ENCODE data around the gene KLF9.

The KLF9 gene

DNA sequence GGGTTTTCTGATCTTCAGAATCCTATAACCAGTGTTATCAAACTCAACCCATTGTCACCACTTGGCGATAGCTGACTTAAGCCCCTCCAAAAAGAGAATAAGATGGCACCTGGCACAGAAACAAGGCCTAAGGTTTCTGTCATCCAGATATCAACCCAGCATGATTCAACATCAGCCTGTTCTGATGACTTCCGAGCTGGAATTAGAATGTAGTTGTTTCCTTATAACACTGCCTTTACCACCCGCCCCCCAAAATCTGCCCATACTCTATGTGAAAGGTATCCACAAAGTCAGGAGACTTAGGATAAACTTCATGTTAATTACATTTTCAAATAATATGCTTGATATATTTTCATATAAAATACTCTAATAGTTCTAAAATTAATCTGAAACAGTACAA, 5.2 kb downstream of the KLF9 start:
- H4K20me1 ChIP-seq (ENCODE audit: low read depth, low read length), result no peaks in the 10 kb centered on the region
- no peak for TF ChIP-seq EZH2phosphoT487 (conservative IDR thresholded peaks at IDR 0.05; ENCODE audit: low read length)
- no peak for TF ChIP-seq CTCF (IDR thresholded peaks at IDR 0.05; ENCODE audit: insufficient read depth, low read length, poor library complexity, severe bottlenecking)

DNA sequence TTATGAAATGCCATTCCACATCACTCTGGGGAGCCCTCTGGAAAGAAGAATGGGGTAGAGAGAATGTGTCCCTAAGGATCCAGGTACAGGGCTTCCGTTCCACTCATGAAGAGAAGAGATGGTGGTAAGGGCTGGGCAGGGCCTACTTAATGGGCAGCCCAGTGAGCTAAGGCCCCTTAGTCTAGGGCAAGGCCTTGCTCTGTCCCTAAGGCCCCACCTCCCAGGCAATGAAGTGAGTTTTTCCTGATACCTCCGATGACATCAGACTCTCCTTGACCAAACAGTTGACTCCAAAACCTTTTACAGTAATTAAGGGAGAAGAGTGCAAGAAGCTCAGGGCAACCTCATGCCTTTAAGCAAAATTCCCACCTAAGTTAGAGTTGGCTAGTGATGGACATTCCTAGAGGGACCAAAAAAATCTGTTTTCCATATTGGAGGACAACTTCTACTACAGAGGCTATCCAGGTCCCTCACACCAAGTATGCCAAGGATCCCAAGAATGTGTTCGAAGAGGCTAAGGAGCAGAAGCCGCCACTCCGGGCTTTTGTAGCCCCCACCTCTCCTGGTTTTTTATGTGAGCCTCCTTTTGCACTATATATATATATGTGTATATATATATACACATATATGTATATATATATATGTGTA, 5.9 kb downstream of the KLF9 start:
- H2AFZ ChIP-seq (ENCODE audit: low read depth, low read length, severe bottlenecking), result no peak overlapping the region
- no peaks in the 10 kb centered on the region for H3K9me3 ChIP-seq (ENCODE audit: insufficient read depth, low read length)
- H3K4me3 ChIP-seq (ENCODE audit: insufficient read depth, low read length, poor library complexity, severe bottlenecking), result no peak overlapping the region
- no peaks in the 10 kb centered on the region for H3F3A ChIP-seq (ENCODE audit: insufficient read depth)
- no peak overlapping the region for H3K27ac ChIP-seq (ENCODE audit: low read depth, low read length)
- H3K4me2 ChIP-seq (ENCODE audit: low read depth, low read length, poor library complexity, severe bottlenecking), result no peak overlapping the region
- H3K79me2 ChIP-seq (ENCODE audit: insufficient read depth, low read length), result no peaks in the 10 kb centered on the region
- no peaks in the 10 kb centered on the region for H3K27me3 ChIP-seq (ENCODE audit: low read length)
- no peak for TF ChIP-seq CTCF (IDR thresholded peaks at IDR 0.05; ENCODE audit: insufficient read depth, low read length, poor library complexity, severe bottlenecking)
- TF ChIP-seq EZH2phosphoT487 (conservative IDR thresholded peaks at IDR 0.05; ENCODE audit: low read length), result no peak
- no peak overlapping the region for H3K9ac ChIP-seq (ENCODE audit: low read length)
- no peaks in the 10 kb centered on the region for H3K9me2 ChIP-seq (replicated peaks; ENCODE audit: insufficient read depth, low read length)
- H3K36me3 ChIP-seq (ENCODE audit: low read length), result no peaks in the 10 kb centered on the region
- no peaks in the 10 kb centered on the region for H4K20me1 ChIP-seq (ENCODE audit: low read depth, low read length)

More for the DNA sequence above, 5.2 kb downstream of the KLF9 start:
- no peaks in the 10 kb centered on the region for H3K9me3 ChIP-seq (ENCODE audit: insufficient read depth, low read length)
- no peak overlapping the region for H3K4me2 ChIP-seq (ENCODE audit: low read depth, low read length, poor library complexity, severe bottlenecking)
- H3K36me3 ChIP-seq (ENCODE audit: low read length), result no peaks in the 10 kb centered on the region
- H3K4me3 ChIP-seq (ENCODE audit: insufficient read depth, low read length, poor library complexity, severe bottlenecking), result no peak overlapping the region
- H2AFZ ChIP-seq (ENCODE audit: low read depth, low read length, severe bottlenecking), result no peak overlapping the region
- H3F3A ChIP-seq (ENCODE audit: insufficient read depth), result no peaks in the 10 kb centered on the region
- no peak overlapping the region for H3K27ac ChIP-seq (ENCODE audit: low read depth, low read length)
- H3K27me3 ChIP-seq (ENCODE audit: low read length), result no peaks in the 10 kb centered on the region
- H3K79me2 ChIP-seq (ENCODE audit: insufficient read depth, low read length), result no peaks in the 10 kb centered on the region
- no peaks in the 10 kb centered on the region for H3K9me2 ChIP-seq (replicated peaks; ENCODE audit: insufficient read depth, low read length)
- no peak overlapping the region for H3K9ac ChIP-seq (ENCODE audit: low read length)

DNA sequence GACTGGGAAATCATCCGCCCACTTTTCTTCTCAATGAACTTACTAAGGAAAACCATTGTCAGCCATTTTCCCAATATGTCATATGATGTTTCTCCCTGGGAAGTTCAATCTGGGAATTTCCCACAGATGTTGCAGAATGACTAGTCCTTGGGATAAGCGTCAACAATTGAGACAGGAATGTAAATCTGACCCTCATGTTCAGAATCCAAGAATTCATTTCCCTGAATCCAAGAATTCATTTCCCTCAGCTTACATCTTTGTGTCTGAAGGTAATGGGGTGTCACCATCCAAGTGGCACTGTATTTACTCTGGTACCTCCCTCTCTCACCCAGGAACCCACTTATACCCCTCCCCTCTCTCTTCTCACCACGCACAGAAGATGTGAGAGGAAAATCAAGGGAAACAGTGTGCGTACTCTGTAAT, 7.4 kb downstream of the KLF9 start:
- H3F3A ChIP-seq (ENCODE audit: insufficient read depth), result no peaks in the 10 kb centered on the region
- no peak overlapping the region for H2AFZ ChIP-seq (ENCODE audit: low read depth, low read length, severe bottlenecking)
- no peak overlapping the region for H3K27ac ChIP-seq (ENCODE audit: low read depth, low read length)
- H3K27me3 ChIP-seq (ENCODE audit: low read length), result no peaks in the 10 kb centered on the region
- no peak overlapping the region for H3K9ac ChIP-seq (ENCODE audit: low read length)
- H3K4me3 ChIP-seq (ENCODE audit: insufficient read depth, low read length, poor library complexity, severe bottlenecking), result no peak overlapping the region
- no peak overlapping the region for H3K4me2 ChIP-seq (ENCODE audit: low read depth, low read length, poor library complexity, severe bottlenecking)
- no peaks in the 10 kb centered on the region for H3K9me3 ChIP-seq (ENCODE audit: insufficient read depth, low read length)
- no peaks in the 10 kb centered on the region for H3K36me3 ChIP-seq (ENCODE audit: low read length)
- H3K9me2 ChIP-seq (replicated peaks; ENCODE audit: insufficient read depth, low read length), result no peaks in the 10 kb centered on the region
- no peaks in the 10 kb centered on the region for H3K79me2 ChIP-seq (ENCODE audit: insufficient read depth, low read length)
- no peak for TF ChIP-seq CTCF (IDR thresholded peaks at IDR 0.05; ENCODE audit: insufficient read depth, low read length, poor library complexity, severe bottlenecking)
- TF ChIP-seq EZH2phosphoT487 (conservative IDR thresholded peaks at IDR 0.05; ENCODE audit: low read length), result no peak
- no peaks in the 10 kb centered on the region for H4K20me1 ChIP-seq (ENCODE audit: low read depth, low read length)

Data from SU-DHL-6 (cell line).